ENCODE results near the gene DNAJC5. TPM values are rescaled to one million over a fixed set of nuclear protein-coding genes. Genes with fewer than 3 reads are reported as not detected.

The DNAJC5 gene
- total and polyA plus RNA-seq, 2 donors (not counting 3 experiments of a cell fraction or from before 2014, with no cell fraction given), result 44.7 to 60.3 TPM

DNA sequence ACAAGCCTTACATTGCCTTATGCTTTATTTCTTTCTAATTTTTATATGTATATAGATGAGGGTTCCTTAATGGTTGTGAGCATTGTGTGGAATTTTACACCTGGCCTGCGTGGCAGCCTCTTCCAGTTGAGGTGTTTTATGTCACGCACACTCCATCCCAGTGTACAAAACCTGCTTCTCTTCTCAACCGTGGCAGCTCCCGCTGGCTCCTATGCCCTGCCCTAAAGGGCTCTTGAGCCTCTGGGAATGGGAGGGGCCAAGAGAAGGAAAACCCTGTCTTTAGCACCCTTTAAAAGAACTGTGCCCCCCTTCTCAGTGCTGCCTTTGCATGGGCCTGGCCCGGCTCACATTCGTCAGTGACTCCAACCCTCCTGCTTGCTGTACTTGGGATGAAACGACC is 4.3 kb upstream of the DNAJC5 start:
- peaks cover 13 to 49% of the 10 kb centered on the region in 2 experiments for H3K36me3 ChIP-seq (ENCODE audit: control insufficient read depth in 2 of 2, extremely low read depth in 1 of 2, insufficient read depth in 2 of 2, low read length in 2 of 2)
- BruUV-seq (replicated peaks), result no TSS peak
- no peaks in the 10 kb centered on the region for H4K20me1 ChIP-seq (replicated peaks; ENCODE audit: control insufficient read depth, extremely low read depth, insufficient read depth, low read length)

More for the DNA sequence above, 4.3 kb upstream of the DNAJC5 start:
- FAIRE-seq (no peak), DNase-seq (ENCODE audit: low read depth, low spot score) (no peak)
- TF ChIP-seq MYC (IDR thresholded peaks at IDR 0.05; ENCODE audit: low read depth, low read length) (no peak), EZH2 (IDR thresholded peaks at IDR 0.05; ENCODE audit: borderline replicate concordance, low read depth, low read length, severe bottlenecking) (no peak), JUN (IDR thresholded peaks at IDR 0.05; ENCODE audit: borderline replicate concordance, insufficient read depth, insufficient read length, low read depth) (no peak), POLR2A (IDR thresholded peaks at IDR 0.05; ENCODE audit: low read depth, low read length) (no peak), GATA2 (IDR thresholded peaks at IDR 0.05; ENCODE audit: insufficient read depth, insufficient read length, low read depth, low read length) (no peak), POLR2AphosphoS5 (IDR thresholded peaks at IDR 0.05; ENCODE audit: insufficient read depth, low read depth, low read length) (no peak), FOS (IDR thresholded peaks at IDR 0.05; ENCODE audit: borderline replicate concordance, insufficient read depth, low read length) (no peak)
- TF ChIP-seq, protein P1, sequence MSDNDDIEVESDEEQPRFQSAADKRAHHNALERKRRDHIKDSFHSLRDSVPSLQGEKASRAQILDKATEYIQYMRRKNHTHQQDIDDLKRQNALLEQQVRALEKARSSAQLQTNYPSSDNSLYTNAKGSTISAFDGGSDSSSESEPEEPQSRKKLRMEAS (IDR thresholded peaks at IDR 0.05; ENCODE audit: insufficient read depth, insufficient read length), result no peak
- TF ChIP-seq, protein P2, sequence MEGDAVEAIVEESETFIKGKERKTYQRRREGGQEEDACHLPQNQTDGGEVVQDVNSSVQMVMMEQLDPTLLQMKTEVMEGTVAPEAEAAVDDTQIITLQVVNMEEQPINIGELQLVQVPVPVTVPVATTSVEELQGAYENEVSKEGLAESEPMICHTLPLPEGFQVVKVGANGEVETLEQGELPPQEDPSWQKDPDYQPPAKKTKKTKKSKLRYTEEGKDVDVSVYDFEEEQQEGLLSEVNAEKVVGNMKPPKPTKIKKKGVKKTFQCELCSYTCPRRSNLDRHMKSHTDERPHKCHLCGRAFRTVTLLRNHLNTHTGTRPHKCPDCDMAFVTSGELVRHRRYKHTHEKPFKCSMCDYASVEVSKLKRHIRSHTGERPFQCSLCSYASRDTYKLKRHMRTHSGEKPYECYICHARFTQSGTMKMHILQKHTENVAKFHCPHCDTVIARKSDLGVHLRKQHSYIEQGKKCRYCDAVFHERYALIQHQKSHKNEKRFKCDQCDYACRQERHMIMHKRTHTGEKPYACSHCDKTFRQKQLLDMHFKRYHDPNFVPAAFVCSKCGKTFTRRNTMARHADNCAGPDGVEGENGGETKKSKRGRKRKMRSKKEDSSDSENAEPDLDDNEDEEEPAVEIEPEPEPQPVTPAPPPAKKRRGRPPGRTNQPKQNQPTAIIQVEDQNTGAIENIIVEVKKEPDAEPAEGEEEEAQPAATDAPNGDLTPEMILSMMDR (IDR thresholded peaks at IDR 0.05; ENCODE audit: extremely low read depth in 1 of 2, insufficient read depth in 1 of 2, low read depth in 1 of 2, low read length in 2 of 2), result no peak
- no peak overlapping the region for H3K4me3 ChIP-seq (replicated peaks in 1 of 3; ENCODE audit: insufficient read depth in 1 of 3, low read depth in 1 of 3, low read length in 3 of 3)
- CTCF ChIA-PET, result interaction anchor here (1.1 kb wide), 1 partner anchor 83 kb away, joined by 5 read pairs; no protein-coding TSS in a partner anchor
- peaks cover 6% of the 10 kb centered on the region for H3K4me1 ChIP-seq (ENCODE audit: control insufficient read depth, extremely low read depth, insufficient read depth, low read length)
- H3K4me2 ChIP-seq (ENCODE audit: insufficient read depth, low read length), result no peak overlapping the region
- no peaks in the 10 kb centered on the region for H3K27me3 ChIP-seq (ENCODE audit: control insufficient read depth in 2 of 2, insufficient read depth in 2 of 2, low read length in 2 of 2)
- intact Hi-C loops (cut with micrococcal nuclease) (loop anchor here (10.0 kb wide), 1 partner anchor 164 kb away; no protein-coding TSS in a partner anchor), dilution Hi-C loops (cut with MboI; ENCODE audit: extremely low pct_ligation_motif_present, low sequenced_read_pairs) (no loop called here)
- POLR2A ChIA-PET, result no interaction called here
- H3K79me2 ChIP-seq (ENCODE audit: control insufficient read depth, insufficient read depth, low read length), result peaks cover 7% of the 10 kb centered on the region
- no peaks in the 10 kb centered on the region for H3K9me3 ChIP-seq (replicated peaks; ENCODE audit: control insufficient read depth, insufficient read depth, low read length)
- H3K27ac ChIP-seq (ENCODE audit: insufficient read depth, low read depth, low read length), result no peak overlapping the region
- H3K9me1 ChIP-seq (replicated peaks; ENCODE audit: control insufficient read depth, extremely low read depth, insufficient read depth, low read length), result no peaks in the 10 kb centered on the region
- no peak overlapping the region for H2AFZ ChIP-seq (ENCODE audit: low read depth, low read length)
- H3K9ac ChIP-seq (replicated peaks; ENCODE audit: extremely low read depth, insufficient read depth, low read length), result no peak overlapping the region
